LNCAP (cell line): Measurements from ENCODE around the gene CHCHD3.

Source experiments
- TF ChIP-seq, protein P1 (sequence below): fragments of 450-650 bp; IDR thresholded peaks from 2 replicates; pipeline ENCODE4 v1.5.1; 2017; ENCODE audit warnings: mild to moderate bottlenecking

CHCHD3 gene

DNA sequence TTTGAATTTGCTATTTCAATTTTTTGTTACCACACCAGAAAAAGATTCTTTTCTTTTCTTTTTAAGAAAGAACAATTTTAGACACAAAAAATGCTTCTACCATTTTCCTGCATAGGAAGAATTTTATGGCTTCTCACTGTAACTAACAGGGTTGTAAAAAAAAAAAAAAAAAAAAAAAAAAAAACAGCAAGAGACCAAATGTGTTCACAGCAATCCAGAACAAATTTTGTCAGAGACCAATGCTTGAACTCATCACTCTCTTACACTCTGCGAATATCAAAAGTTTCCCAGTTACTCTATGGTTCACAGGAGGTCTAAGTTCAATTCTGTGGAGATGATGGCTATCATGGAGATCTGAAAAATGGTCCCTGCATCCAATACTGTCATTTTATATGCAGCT, 84.4 kb downstream of the CHCHD3 start:
- TF ChIP-seq, protein P1, sequence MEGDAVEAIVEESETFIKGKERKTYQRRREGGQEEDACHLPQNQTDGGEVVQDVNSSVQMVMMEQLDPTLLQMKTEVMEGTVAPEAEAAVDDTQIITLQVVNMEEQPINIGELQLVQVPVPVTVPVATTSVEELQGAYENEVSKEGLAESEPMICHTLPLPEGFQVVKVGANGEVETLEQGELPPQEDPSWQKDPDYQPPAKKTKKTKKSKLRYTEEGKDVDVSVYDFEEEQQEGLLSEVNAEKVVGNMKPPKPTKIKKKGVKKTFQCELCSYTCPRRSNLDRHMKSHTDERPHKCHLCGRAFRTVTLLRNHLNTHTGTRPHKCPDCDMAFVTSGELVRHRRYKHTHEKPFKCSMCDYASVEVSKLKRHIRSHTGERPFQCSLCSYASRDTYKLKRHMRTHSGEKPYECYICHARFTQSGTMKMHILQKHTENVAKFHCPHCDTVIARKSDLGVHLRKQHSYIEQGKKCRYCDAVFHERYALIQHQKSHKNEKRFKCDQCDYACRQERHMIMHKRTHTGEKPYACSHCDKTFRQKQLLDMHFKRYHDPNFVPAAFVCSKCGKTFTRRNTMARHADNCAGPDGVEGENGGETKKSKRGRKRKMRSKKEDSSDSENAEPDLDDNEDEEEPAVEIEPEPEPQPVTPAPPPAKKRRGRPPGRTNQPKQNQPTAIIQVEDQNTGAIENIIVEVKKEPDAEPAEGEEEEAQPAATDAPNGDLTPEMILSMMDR: no peak

DNA sequence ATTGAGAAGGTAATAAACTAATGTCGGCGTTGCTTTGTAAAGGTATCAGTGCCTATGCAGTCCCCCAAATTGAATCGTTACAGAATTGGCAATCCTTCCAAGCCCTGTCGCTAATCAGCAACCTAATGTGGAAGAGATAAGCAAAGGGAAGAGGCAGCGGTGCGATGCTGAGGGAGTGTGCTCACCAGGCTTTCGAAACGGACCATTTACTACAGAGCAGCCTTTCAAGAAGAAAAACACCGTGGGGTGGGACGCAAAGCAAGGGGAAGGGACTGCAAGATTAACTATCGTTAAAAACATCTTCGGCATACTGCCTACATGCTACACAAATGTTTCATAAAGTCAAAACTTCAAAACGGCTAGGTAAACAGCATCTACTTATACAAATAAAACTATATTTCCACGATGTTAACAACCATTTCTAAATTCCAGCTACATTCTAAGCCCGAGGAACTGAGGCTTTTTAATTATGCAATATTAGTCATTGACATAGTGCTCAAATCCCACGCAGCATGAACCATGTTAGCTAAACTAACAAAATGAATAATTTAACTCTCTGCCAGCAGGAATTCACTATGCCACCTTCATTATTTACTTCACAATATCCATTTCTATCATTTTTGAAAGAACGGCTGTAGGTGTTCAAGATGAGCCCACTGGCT, 85.2 kb downstream of the CHCHD3 start:
- TF ChIP-seq, protein P1: no peak

GRCh38 chr7:132993377-132994013, 88.4 kb downstream of the CHCHD3 start:
- TF ChIP-seq, protein P1: no peak

DNA sequence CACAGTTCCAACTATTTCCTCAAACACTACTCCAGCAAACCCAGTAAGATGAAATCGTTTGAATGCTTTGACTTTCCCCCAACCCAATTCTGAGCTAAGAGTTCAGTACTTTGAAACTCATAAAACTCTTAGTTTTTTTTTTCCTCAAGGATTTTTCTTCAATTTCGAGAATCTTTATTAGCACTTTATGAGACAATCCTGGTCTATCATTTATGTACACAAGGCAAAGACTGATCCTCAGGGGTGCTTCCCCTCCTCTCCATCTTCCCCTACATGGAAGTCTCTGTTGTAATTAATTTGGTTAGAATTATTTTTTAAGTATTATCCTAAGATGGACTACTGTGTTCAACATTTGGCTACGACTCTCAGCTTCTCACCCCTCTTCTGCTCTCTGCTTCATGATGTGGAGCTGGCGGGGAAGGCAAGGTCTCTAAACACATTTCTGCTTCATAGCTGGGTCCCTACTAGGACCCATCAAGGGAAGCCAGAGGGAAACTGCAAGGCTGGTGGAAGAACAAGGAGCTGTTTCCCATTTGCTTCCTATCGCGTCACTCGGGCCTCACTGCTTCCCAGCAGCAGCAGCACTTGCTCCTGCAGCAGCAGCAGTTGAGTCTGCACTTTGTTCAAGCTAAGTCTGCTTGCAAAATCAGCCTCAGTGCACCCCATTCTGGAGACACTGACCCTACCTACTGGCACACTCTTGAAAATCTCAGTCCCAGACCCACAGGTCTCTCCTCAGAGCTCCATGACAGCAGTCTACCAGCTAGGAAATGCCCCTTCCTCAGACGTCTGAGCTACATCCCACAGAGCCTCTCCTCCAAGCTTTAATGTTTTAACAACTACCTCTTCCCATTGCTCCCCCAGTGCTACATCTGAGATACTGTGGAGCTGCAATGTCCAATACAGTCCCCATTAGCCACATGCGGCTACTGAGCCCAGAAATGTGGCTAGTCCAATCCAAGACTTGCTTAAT, 90.0 kb downstream of the CHCHD3 start:
- TF ChIP-seq, protein P1: no peak

- TF ChIP-seq, protein P1: no peak
These were observed 93.8 kb downstream of the CHCHD3 start for GRCh38 chr7:132988117-132988516.

DNA sequence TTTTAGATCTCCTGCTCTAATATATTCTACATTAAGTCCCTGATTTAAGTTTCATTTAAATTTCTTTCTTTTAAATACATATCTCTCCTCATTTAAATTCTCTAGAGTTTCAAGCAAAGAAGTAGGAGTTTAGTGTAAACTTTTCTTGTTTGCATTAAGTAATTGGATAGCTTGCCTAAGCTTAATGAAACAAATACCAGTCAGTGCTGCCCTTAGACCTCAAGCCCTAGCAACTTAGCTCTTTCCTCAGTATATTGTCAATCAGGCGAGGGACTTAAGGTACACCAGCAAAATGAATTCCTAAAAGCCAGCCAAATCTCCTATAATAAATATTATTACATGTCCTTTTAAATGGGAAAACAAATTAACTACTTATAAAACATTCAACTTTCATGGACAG, 101.5 kb downstream of the CHCHD3 start:
- TF ChIP-seq, protein P1: no peak

GRCh38 chr7:132979524-132979923, 102.4 kb downstream of the CHCHD3 start:
- TF ChIP-seq, protein P1: no peak
